A172 (cell line): ENCODE measurements around the gene CENPP. TPM values are rescaled to one million over a fixed set of nuclear protein-coding genes. Genes with fewer than 3 reads are reported as not detected.

Experiments
- DNase-seq: peaks from one replicate; pipeline ENCODE4 v3.0.0-alpha.2; 2015; ENCODE audit warnings: low spot score
- total RNA-seq: library from RNA; depleted of rRNA; stranded (reverse); fragments of >200 nt; shearing (Covaris generic); gene quantifications from 2 replicates; pipeline ENCODE4 v1.2.3, GENCODE V29; 2014

Gene CENPP
- total RNA-seq, 1 experiment from 2014 or later, result 11.6 TPM

DNA sequence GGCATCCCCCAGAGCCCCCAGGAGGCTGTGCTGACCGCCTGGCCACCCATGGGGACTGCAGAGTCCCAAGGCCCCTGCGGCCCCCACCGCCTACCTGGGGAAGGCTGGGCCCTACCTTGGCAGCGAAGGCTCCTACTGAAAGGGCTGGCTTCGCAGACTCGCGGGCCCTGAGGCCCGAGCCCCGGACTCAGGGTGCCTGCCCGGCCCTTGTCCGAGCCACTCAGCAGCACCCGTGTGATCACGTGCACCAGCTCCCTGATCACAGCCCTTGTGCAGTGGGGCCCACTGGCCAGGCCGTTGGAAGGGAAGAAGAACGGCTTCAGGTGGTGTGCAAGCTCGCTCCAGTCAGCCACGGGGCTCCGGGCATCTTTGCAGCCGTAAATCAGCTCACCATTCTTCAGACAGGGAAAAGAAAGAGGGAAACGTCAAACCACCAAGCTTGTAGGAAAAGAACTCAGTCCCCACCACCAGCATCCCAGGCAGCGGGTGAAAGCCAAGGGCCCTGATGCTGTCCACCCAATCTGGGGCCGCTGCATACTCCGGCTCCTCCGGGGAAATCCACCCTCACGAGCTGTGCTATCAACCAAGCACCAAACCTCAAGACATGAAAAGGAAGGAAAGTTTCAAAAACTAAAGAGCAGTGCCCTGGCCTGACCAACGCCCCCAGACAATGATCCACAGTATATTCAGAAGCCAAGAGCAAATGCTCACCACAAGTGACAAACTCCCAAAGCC lies 312.3 kb downstream of the CENPP start:
- no peak for DNase-seq

DNA sequence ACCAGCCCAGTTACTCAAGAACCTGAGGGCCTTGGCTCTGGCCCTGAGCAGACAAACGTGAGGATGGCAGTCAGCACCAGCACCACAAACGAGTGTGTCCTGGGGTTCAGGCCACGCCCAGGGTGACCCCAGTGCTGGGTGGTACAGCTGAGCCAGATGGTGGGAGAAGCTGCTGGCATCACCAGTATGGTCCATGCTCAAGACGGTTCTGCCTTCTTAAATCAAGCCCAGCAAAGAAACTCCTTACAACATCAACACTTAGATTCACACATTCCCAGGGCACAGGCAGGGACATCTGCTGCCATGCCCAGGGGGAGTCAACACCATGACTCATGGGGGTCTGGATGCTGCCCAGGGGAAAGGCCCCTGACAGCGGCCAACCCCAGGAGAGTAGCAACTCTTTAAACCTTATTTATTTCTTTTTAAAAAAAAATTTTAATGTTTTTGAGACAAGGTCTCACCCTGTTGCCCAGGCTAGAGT lies 312.9 kb downstream of the CENPP start:
- no peak for DNase-seq

DNA sequence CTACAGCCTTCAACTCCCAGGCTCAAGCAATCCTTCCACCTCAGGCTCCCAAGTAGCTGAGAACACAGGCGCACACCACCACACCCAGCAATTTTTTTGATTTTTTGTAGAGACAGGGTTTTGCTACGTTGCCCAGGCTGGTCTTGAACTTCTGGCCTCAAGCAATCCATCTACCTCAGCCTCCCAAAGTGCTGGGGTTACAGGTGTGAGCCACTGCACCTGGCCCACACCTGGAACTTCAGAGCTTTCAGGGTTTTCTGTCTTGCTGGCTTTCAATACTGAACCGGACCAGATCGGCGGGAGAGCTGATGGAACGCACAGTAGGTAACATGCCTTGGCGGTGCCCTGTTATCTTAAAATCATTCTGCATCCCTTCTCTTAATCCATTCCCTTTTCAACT lies 313.4 kb downstream of the CENPP start:
- DNase-seq, result no peak

DNA sequence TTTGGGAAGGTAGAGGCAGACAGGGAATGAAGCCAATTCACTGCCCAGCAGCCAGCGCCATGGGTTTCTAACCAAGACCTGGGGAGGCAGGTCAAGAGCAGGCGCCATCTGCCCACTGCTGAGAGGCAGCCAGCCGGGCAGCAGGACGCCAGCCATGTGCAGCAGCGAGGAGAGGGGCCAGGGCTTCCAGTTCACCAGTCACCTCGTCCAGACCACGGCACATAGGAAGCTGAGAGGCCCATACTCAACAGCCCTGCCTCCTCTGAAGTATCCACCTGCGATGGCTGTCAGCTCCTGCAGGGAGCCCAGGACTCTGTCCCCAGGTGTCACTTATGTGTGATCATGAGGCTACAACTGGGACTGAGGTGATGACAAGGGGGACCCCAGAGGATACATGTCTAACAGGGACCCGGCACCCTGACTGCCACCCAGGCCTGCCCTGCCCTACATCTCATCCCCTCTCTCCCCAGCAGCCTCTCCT lies 314.1 kb downstream of the CENPP start:
- no peak for DNase-seq

DNA sequence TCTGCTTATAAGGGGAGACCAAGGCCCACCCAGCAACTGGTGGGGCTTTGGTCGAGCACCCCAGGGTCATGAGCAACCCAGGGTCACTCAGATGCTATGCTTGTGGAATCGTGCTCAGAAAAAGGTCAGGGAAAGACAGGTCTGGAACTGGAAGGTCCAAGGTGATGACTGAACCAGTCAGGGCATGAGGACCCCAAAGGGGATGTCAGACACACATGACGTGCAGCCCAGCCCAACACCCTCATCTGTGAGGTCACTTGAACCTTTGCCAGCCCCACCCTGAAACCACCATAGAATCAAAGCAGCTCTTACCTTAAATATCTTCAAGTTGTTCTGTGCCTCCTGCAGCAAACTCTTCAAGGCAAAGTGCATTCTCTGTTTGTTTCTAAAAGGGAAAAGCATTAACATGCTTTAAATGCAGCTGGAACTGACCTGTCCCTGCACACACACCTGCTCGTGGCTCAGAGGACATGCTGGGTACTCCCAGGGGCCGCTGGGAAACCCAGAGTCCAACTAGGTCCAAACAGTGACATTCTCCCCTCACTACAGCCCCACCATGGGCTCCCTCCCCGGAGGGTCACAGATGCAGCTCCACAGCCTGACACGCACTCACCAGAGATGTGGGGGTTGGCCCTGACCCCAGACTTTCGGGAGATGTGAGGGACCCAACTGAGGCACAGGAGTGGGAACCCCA lies 314.8 kb downstream of the CENPP start:
- DNase-seq, result no peak

DNA sequence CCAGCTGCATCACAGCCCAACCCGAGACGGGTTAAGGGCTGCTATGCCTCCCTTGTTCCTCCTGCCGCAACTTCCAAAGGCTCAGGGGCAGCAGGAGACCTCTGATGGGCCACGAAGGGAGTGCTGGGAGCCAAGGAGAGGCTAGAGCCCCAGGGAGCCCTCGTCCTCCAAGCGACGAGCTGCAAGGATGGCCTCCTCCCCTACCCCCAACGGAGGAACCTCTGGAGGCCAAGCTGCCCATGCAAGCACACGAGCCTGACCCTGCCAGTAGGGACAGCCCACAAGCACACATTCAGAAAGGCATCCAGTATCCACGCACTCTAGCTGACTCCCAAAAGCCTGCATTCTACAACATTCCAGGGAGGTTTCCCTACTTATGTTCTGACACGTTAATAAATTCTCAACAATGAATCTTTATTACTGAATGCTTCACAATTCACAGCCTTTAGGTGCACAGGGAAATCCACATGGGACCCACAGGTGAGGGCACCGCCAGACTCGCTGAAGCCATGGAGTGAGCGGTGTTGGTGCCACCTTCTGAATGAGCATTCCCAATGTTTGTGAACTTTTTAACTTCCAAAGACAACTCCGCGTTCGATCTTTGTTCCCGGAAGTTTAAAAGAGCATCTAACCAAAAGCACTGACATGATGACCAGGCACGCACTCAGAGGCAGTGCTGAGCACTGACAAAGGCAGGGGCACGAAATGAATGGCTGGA lies 315.5 kb downstream of the CENPP start:
- no peak for DNase-seq

DNA sequence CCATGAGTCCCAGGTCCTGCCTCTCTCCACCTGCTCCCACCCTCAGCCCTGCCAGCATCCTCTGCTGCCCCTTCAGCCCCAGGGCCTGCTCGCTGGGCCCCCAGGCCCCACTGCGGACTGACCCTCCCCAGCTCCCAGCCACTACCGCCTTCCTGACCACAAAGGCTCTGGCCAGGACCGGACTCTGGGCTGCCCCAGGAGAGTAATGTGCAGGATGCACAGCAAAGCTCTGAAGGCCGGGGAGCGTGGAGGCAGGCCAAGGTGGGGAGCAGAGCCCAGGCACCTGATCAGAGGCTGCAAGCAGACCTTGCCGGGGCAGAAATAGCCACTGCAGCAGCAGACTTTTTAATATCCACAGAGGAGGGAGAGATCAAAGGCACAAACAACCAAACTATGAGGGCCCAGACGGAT lies 316.3 kb downstream of the CENPP start:
- DNase-seq, result no peak

DNA sequence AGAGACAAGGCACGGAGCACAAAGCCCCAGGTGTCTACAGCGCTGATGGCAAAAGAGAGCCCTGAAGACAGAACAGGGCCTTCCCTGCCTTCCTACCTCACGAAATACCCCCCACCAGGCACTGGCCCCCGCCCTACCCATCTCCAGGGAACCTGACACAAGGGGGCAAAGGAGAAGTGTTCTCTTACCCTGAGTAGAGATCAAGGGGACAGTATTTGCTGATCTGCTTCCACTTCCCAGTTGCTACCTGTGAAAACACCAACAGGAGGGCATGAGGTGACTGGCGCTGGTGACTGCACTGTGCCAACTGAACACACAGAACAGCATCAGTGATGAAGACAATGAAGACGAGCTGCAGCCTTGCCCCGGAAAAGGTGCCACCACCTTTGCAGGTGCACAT lies 316.8 kb downstream of the CENPP start:
- DNase-seq, result no peak

DNA sequence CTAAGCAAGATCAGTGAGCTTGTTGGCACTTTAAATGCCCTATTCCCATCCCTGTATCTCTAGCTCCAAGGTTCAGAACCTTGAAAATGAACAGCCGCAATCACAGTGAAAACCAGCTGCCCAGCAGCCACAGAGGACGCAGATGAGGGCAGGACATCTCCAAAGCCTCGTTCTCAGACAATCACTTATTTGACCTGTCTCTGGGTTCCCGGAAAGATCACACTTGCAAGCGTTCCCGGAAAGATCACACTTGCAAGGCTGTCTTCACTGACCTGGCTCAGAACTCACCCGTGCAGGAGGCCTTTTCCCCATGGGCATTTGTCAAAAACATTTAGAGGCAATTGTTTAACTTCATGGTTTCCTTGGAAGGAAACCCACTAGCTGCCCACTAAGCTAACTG lies 318.5 kb downstream of the CENPP start:
- DNase-seq, result no peak

DNA sequence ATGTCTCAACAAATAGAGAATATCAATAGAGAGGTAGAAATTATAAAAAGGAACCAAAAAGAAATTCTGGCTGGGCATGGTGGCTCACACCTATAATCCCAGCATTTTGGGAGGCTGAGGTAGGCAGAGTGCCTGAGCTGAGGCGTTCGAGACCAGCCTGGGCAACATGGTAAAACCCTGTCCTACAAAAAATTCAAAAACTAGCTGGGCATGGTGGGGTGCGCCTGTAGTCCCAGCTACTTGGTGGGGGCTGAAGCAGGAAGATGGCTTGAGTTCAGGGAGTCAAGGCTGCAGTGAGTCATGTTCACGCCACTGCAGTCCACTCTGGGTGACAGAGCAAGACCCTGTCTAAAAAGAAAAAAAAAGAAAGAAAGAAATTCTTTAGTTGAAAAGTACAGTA lies 319.3 kb downstream of the CENPP start:
- no peak for DNase-seq

DNA sequence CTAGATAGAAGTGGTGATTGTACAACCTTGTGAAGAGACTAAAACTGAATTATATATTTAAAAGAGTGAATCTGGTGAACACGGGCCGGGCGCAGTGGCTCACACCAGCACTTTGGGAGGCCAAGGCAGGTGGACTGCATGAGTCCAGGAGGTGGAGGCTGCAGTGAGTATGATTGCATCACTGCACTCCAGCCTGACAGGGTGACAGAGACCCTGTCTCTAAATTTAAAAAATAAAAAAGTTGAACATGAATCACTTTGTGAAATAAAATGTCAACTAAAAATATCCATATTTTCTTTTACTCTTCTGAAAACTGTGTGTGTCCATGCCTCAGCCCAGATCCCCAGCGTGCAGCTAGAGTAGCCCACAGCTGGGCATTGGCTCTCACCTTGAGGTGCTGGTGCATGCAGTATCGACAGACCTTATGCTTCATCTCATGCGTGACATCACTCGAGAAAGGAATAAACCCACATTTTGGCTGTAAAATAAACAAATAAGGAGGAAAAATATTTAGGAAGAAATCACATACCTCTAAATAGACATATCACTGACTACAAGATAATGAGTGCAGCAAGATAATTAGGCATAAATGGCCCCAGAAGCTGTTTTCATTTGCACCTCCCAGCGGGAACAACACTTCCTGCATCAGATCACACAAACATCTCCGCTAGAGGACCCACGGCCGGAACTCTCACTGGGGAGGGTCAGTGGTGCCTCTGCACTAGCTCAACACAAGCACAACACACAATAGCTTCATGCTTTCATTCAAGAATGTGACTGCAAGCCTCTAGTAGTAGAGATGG lies 322.1 kb downstream of the CENPP start:
- DNase-seq, result no peak

DNA sequence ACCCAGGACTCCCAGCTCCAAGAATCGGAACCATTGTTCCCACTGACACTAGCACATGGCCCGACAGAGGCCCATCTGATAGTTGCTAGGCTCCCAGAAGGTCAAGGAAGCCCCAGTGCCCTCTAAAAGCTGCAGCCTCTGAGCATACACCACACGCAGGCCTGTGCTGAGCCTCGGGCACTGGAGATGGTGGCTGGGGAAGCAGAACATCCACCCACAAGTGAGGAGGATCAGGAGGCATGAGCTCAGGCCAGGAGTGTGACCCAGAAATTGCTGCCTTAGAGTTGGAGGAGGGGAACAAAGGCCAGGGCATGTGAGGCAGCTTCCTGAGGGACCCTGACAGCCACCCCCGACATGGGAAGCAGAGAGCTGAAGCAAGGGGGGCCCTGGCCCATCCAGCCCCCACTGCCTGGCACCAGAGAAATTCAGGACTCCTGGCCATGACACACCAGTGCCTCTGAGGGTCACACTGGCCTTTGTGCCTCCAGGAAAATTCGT lies 322.8 kb downstream of the CENPP start:
- DNase-seq, result no peak

DNA sequence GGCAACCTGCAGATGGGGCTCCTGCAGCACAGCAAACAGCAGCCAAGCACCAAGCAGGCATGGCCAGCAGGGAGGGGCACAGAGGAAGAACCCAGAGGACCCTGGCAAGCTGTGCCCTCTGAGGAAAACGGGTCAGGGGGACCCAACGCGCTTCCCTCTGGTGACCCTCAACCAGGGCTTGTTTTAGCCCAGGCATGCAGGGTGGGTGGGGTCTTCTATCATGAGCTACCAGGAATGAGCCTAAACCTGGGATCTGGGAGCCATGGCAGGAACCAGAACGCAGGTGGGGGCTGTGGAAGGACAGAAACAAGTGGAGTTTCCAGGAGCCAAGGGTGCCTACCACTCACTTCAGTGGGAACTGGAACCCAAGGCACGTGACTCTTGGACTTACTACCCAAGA lies 323.3 kb downstream of the CENPP start:
- no peak for DNase-seq

DNA sequence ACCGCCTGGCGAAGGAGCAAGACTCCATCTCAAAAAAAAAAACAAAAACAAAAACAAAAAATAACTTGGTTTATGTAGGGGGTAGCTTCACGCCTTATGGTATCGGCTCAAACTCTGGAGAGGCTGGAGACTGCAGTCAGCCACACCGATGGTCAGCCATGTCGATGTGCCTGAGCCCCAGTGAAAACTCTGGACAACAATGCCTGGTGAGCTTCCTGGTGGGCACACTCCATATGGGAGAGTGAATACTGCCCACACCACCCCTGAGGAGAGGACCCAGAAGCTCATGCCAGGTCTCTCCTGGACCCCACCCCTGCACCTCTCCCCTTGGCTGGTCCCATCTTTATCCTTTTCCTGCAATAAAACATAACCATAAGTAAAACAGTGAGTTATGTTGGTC lies 324.5 kb downstream of the CENPP start:
- DNase-seq, result no peak

DNA sequence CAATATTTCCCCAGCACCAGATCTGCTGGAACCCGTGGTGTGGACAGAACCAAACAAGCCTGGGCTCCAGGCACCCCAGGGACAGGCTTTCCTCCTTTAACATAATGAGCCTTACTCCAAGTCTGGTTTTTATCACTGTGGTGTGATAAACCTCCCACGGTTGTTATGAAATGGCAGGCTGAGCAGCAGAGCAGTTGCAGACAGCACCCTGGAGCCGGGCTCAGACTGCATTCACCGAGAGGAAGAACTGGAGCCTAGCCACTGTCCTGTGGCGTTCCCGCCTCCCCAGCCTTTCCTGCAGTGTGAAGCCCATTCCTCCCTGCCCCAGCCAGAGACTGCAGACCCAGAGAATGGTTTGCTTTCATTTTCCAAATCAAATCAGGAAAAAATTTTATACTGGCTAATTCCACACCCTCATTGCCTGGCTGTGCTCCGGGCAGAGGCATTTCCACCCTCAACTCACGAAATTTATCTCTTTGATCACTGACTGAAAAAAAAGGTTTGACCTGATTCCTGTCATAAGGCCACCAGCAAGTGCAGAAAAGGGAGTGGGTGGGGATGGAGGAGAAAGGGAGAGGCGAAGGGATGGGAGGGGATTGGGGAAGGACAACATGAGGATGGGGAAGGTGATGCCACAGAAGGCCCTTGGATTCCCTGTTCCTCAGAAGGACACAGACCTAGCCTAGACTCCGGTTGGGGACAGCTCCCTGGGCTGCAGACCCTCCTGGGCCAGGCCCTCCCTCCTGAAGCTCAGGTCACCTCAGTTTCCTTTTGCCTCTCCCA lies 325.3 kb downstream of the CENPP start:
- DNase-seq, result no peak

DNA sequence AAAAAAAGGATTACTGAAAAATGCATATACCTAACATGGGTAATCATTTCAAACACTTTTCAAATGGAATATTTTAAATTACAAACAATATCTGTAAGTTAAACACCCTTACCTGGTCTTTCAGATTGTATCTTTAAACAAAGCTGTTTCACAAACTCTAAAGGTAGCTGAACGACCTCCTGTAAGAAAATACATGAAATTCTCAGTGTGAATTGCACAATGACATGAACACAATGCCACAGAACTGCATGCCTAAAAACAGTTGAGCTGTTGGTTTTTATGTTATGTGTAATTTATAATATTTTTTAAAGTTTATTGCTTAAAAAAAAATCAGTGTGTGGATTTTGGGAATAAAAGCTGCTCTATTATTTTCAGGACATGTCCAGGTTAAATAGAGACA lies 326.7 kb downstream of the CENPP start:
- DNase-seq, result no peak

DNA sequence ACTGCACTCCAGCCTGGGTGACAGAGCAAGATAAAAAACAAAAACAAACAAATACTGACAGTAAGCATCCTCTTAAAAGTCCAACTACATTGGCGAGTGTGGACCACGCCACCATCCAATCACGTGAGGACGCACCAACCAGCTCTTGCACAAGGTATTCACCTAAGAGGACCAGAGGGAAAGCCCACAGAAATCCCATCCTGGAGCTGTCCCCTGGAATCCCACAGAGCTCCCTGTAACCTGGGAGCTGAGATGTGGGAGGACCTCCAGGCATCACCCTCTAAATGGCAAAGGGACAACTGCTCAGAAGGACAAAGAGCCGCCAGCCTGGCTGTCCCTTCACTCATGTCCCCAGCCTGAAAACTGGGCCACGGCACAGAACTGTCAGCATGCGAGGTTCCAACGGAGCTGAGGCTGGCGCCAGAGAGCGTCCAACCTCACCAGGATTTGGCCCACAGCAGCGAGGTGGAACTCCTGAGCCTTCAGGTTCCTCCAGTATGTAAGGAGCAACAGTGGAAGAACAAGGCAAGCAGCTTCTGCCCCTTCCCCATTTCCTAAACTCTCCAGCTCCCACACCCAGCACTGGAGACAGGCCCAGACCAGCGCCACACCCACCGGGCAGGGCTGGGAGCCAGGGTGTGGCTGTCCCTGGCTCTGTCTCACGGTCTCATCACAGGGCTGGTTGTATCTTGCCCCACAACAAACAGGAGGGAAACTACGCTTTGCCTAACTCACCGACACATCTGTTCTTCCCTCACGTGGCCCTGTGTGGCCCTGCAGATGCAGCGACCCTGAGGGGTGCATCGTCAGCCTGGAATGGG lies 328.9 kb downstream of the CENPP start:
- no peak for DNase-seq

DNA sequence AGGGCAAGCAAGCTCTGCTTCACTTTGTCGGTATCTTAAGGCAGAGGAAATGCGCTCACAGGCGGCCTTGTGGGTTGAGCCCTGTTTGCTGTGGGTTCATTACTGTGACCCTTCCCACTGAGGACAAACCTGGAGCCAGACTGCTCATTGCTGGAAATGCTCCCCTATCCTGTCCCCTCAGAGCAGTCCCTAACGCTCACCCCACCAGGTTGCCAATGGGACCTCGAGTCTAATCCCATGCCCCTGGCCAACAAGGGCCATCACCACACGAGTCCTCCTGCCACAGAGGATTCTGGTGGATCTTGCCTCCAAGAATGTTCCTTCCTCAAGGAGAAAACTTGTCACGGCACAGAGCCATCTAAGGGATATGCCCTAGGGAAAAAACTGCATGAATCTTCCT lies 329.6 kb downstream of the CENPP start:
- no peak for DNase-seq

DNA sequence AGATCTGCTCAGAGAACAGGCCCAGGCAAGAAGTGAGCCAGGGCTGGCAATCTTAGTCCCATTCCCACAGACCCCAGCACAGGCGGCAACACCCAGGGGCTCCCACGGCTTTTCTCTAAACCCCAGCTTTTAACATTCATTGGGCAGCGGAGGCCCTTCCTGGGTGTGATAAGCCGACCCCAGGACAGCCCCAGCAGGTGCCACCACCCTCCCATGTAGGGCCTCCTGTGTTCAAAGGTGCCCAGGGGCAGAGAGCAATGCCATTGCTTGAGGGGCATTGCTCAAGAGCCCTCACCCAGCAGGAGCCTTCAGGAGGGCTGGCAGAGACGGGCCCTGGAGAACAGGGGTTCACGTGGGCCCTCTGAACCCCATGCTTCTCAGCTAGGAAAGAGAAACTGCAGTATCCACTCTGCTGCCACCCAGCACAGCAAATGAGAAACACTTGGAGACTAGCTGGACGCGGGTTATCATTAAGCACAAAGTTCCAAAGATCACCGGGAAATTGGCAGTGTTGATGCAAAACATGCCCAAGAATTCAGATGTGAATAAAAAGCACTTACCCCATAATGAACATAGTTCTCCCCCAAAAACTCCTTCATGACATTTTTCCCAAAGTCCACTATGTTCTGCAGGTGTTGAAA lies 330.3 kb downstream of the CENPP start:
- no peak for DNase-seq
